ENCODE measurements around the gene MBD3L1.

The MBD3L1 gene

GRCh38 chr19:8877854-8878705 lies 45.9 kb downstream of the MBD3L1 start:
- DNase-seq (ENCODE audit: insufficient read length, low spot score) (no peak), FAIRE-seq (no peak)

GRCh38 chr19:8880868-8881488 lies 48.8 kb downstream of the MBD3L1 start:
- no peak for FAIRE-seq
- no peak for DNase-seq (ENCODE audit: insufficient read length, low spot score)

DNA sequence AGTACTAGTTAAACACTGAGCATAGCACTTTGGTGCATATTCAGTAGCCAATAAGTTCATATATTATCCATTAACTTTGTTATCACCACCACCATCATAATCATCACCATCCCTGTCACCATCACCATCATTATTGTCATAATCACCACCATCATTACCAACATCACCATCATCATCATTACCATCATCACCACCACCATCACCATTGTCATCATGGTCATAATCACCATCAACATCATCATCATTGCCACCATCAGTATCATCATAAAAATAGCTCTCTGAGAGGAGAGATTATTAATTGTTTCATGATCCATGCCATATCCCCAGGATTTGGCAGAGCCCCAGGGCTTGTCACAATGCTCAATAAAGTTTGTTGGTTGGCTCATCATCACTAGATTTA lies 49.3 kb downstream of the MBD3L1 start:
- no peak for FAIRE-seq
- no peak for DNase-seq (ENCODE audit: insufficient read length, low spot score)

GRCh38 chr19:8884416-8884815 lies 52.2 kb downstream of the MBD3L1 start:
- no peak for DNase-seq (ENCODE audit: insufficient read length, low spot score)
- peak; percentile 89 for FAIRE-seq

- DNase-seq (ENCODE audit: insufficient read length, low spot score) (no peak), FAIRE-seq (peak; percentile 26)
Measured at GRCh38 chr19:8887364-8887763, 55.2 kb downstream of the MBD3L1 start.

- FAIRE-seq (peak; percentile 49), DNase-seq (ENCODE audit: insufficient read length, low spot score) (no peak)
Measured at GRCh38 chr19:8890260-8890659, 58.1 kb downstream of the MBD3L1 start.

Data from HTR-8/SVneo (cell line).